HG03280 (cell line): ENCODE measurements around the gene ADSS1.

Experiments
- ATAC-seq: cut with Tn5 transposase; IDR thresholded peaks from one replicate; pipeline ENCODE4 v1.9.1; 2021; ENCODE audit warnings: mild to moderate bottlenecking, moderate library complexity; ENCODE audit not compliant: unreplicated experiment

The ADSS1 gene

DNA sequence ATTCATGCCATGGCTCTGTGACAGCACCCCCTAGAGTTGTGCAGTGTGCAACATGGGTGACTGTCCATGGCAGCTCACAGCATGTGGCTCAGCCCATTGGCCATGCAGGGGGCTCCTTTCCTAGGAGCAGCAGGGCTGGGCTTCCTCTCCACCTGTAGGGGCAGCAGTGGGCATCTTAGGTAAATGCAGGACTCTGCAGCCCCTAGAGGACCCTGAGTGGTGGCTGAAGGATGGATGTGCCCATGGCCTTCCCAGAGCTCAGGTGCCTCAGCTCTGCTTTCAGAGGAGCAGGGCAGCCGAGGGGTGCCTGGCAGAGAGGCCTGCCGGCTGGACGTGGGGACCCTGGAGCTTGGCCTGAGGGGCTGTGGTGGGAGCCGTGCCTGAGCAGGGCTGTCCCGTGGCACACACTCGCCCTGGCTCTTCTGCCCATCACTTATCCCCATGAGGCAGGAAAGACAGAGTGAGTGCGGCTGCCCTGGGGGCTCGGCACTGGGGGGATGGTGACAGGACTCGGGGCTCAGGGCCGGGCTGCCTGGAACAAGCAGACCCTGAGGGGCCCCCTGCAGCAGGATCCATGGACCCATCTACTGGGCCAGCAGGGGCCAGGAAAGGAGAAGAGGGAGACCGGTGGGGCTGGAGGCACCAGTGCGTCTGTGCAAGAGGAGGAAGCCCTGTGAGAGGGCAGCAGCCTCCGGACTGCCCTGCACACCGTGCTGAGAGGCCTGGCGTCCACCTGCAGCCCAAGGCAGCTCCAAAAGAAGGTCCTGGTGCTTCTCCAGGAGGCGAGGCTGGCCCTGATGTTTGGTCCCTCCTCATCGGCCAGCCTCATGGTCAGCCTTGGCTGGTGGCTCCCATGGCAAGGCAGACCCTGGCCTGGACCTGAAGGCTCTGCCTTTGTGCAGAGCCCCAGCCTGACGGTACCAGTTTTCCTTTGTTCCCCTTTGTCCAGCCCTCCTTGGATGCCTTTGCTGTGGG lies 7.6 kb downstream of the ADSS1 start:
- no peak for ATAC-seq

DNA sequence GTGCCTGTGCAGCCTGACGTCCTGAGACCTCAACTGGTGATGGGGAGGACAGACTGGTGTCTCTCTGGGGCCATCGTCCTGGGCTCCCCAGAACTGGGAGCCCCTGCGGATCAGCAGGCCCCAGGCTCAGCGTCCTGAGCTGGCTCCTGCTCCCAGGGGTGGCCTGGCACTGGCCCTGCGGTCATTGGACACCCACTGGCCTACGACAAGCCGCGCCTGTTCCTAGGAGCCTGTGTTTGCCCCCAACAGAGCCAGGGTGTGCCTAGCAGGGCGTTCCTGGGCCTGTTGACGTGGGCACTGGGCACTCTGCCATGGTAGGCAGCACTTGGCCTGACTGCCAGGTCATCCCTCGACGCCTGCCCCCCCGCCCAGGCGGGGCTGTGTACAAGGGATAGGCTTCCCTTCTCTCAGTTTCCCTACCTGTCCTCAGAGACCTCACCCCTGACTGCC lies 8.4 kb downstream of the ADSS1 start:
- no peak for ATAC-seq

DNA sequence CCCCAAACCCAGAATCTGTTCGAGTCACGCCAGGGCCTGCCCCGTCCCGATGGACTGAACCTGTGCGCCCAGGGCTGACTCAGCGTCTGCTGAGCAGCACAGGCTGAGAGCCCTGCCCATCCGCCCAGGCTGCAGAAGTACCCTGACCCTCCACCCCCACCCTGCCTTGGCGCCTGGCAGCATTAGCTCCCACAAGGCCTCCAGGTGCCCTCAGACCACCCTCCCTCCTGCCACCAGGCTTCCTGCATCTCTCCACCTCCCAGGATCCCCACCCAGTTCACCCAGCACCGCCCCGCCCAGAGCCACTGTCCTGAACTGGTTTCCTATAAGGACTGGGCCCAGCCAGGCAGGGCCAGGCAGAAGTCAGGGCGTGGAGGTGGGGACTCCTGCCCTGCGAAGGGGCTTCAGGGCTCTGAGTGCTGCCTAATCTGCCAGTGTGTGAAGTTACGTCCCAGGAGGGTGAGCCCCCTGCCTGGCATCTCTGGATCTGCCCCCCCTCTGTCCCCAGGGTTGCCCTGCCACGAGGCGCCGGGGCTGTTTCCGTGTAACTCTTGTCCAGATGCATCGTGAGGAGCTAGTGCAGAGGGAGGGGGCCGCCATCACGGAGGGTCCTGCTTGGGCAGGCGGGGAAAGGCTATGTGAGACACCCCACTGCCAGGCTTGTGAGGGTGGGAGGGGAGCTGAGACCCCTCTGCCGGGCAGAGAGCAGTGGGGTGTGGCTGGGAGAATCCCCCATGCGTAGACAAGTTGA lies 9.1 kb downstream of the ADSS1 start:
- no peak for ATAC-seq

DNA sequence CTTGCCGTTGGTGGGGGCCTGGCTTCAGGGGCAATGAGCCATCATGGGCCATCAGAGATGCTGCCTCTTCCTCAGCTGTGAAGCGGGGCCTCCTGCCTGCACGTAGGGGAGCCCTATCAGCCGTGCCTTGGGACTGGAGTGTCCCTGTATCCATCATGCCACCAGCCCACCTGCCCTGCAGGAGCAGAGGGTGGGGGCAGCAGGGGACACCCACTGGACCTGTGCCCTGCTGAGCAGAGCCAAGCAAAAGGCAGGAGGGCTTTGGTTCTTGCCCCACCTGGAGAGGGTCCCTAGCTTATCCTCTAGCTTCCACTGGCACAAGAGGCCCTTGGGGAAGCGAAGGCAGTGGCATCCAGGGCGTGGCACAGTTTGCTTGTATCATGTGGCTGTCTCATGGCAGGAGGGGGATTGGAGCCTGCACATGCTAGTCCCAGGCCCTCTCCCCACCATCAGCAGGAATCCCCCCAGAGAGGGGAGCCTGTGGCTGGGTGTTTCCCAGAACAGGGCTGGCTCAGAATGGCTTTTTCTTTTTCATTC lies 10.1 kb downstream of the ADSS1 start:
- no peak for ATAC-seq

DNA sequence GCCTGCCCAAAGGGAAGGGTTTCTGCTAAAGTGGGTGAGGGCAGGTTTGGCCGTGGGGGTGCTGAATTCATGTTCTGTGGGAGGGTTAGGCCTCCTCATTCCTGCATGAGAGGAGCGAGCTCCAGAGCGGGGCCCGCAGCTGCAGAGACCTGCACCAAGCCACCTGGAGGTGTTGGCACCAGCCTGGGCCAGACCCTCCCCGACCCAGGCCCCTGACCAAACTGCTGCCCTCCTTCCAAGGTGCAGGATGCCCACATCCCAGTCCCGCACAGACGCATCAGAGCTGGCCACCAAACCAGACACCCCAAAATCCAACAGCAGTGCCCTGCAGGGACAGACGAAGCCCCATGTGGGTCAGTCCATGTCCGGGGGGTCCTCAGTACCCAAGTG lies 10.6 kb downstream of the ADSS1 start:
- no peak for ATAC-seq

DNA sequence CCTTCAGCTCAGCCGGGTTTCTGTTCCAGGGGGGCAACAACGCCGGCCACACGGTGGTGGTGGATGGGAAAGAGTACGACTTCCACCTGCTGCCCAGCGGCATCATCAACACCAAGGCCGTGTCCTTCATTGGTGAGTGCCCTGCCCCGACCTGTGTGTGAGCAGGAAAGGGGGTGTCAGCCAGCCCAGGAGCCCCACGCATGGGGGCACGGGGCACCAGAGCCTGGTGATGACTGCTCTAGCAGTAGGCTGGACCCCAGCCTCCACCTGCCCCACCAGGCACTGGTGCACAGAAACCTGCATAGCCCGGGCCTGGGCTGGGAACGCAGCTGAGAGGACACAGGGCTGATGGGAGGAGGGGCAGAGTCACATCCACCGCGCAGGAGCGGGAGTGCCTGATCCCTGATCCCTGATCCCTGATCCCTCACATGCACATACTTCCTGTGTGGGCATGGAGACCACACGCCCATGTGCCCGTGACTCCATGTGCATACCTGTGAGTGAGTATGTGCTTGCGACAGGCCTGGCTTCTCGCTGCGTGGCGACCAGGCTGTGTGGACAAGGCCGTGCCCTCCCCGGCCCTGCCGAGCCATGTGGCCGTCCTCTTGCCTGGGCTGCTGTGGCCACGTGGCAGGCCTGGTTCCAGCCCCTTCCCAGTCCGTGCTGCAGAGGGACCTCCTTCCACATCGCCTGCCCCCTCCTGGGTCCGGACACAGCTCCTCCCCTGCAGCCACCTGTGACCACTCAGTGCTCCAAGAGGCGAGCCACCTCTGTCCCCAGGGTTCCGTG lies 11.2 kb downstream of the ADSS1 start:
- ATAC-seq = no peak

DNA sequence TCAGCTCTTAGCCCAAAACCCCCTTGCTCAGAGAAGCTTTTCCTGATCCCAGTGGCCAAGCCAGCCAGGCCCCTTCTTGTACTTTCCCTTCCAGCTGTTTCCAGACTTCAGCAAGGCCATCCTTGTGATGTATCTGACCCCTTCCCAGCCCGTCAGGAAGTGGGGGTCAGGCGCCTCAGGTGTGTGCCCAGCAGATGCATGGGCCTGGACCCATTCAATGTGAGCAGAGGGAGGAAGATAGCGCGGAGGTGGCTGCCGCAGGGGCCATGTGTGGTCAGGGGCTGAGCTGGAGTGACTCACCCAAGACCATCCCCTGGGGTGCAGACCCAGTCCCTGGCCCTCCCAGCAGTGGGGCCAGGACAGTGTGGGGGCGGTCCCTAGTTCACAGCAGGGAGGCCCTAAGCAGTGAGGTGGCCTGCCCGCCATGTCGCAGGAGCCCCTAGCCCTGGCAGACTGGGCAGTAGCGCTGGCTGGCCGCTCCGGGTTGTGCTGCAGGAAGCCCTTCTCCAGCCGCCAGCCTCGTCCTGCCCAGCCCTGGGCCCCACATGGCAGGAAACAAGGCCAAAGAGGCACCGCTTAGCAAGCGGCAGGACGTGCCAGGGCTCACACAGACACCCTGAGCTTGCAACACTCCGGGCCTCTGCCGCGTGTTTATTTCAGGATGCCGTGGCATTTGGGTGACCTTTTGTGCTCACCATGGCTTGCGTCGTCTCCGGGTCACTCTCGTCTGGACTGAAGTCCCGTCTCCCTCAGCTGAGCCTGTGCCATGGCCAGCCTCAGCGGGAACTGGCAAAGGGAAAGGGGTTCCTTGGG lies 12.0 kb downstream of the ADSS1 start:
- no peak for ATAC-seq

DNA sequence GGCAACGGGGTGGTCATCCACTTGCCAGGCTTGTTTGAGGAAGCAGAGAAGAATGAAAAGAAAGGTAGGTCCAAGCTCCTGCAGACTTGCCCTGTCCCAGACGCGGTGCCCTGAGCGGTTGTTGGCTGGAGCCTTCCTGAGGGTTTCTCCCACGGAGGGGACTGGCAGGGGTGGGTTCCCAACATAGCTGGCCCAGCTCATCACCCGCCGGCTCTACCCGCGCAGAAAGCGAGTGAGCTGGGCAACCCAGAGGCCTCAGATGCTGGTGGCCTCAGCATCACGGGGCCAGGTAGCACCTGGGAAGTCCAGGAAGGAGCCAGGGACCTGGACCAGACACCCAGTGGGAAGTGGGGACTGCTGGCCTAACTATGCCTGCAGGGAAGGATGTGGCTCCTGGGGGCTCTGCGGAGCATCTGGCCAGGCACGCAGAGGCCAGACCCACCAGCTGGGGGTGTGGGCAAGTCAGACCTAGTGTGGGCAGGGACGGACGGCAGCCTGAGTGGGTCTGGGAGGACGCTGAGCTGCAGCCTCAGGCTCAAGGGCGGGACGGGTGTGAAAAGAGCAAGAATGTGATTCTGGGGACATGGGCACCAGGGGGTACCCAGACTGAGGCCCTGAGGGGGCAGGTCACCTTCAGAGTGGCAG lies 14.5 kb downstream of the ADSS1 start:
- no peak for ATAC-seq

DNA sequence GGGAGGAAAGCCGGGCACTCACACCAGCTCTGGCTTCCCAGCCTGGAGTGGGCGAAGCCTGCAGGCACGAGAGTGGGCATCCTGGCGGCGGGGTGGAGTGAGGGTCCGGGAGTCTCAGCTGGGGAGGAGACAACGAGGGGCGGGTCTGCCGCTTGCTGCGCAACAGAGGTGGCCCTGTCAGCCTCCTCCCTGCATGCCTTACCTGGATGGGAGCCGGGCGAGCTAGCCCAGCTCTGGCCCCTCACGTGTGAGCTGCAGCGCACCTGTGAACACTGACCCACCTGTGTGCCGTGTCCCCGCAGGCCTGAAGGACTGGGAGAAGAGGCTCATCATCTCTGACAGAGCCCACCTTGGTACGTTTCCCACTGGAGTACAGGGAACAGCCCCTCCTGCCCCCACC lies 15.0 kb downstream of the ADSS1 start:
- ATAC-seq = no peak

DNA sequence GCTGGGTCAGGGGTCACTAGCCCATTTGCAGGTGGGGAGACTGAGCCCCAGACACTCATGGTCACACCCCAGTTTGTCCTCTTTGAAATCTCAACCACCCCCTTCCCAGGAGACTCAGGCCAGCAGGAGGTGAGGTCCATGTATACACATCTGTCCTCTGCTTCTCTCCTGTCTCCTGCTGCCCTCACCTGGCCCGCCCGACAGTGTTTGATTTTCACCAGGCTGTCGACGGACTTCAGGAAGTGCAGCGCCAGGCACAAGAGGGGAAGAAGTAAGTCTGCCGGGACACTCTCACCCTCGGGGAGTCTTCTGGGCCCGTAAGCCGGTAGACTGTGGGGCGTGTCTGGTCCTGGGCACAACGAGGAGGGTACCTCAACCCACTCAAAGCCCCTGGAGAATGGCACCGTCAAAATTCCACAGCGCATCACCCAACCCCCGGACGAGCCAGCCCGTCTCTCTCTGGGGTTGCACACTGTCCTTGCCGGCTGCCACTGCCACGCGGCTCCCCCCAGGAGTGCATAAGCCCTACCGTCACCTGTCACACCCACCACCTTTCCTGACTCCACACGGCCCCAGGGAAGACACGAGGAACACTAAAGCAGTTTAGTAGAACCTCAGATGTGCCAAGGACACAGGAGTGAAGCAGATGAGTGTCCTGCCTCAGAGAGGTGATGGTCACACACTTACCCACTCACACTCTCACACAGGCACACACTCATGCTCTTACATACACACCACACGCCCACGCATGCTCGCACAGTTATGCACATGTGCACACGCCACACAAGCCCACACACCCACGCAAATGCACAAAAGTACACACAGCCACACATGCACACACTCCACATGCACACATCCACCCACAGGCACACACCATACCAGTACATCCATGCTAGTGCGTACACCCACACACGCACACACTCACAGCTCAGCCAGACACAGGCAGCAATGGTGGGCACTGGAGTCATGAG lies 15.8 kb downstream of the ADSS1 start:
- ATAC-seq = no peak

DNA sequence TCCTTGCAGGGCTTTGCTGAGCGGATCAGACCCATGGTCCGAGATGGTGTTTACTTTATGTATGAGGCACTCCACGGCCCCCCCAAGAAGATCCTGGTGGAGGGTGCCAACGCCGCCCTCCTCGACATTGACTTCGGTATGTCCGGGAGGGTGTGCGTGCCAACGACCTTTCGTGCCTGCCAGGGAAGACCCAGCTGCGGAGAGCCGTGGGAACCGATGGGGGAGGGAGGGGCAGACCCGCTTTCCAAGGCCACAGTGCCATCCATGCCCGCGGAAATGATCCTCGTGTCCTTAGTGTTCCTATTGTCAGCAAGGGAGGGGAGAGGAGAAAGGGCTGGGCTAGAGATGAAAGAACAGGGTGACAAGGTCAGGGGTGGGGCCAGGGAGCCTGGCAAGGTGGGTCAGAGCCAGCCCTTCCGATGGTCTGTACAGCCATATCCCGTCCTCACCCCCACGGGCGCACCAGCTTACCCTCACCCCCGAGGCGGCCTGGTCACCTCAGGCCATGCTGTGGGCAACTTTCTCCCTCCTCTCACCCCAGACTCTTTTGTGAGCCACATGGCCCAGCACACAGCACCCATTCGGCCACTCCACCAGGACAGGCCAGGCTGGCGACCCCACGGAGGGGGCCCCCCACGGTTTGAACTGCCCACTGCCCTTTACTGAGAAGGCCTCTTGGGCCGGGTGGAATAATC lies 17.2 kb downstream of the ADSS1 start:
- ATAC-seq = no peak

DNA sequence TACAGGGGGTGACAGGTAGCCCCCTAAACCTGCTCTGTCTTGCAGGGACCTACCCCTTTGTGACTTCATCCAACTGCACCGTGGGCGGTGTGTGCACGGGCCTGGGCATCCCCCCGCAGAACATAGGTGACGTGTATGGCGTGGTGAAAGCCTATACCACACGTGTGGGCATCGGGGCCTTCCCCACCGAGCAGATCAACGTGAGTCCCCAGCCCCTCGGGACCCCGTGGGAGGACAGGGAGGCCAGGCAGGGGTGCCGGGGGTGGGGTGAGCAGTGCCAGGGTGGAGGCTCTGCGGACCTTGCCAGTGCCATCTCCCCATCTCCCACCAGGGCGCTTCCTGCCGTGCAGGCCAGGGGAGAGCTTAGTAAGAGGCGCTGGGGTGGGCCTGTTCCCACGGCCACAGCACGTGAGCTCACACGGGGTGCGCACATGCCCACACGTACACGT lies 17.8 kb downstream of the ADSS1 start:
- no peak for ATAC-seq

DNA sequence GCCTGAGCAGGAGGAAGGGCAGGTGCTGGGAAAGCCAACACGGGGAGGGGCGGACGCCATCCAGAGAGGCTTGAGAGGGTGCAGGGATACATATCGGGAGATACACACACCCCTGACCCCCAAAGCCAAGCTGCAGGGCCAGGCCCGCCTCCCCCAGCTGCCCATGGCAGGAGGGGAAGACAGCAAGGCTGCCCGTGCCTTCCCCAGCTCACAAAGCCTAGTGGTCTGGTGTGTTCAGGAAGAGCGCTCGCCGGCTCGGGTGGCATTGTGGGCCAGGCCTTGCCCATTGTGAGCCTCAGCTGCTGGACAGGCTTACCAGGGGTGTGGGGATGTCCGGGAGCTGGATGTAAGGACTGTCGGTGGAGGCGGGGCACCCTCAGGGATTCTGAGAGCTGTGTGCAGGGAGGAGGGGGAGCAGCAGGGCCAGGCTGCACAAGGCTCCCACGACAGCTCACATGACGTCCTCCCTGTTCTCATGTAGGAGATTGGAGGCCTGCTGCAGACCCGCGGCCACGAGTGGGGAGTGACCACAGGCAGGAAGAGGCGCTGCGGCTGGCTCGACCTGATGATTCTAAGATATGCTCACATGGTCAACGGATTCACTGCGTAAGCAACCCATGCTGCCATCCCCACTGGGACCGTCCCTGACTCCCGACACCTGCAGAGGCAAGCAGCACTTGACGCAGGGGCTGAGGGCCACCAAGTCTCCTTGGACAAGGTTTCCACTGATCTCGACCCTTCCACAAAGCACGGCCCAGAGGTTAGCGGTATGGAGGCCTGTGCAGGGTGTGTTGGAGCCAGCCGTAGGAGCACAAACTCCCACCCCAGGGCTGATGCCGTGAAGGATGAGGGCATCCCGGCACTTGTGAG lies 18.8 kb downstream of the ADSS1 start:
- no peak for ATAC-seq

DNA sequence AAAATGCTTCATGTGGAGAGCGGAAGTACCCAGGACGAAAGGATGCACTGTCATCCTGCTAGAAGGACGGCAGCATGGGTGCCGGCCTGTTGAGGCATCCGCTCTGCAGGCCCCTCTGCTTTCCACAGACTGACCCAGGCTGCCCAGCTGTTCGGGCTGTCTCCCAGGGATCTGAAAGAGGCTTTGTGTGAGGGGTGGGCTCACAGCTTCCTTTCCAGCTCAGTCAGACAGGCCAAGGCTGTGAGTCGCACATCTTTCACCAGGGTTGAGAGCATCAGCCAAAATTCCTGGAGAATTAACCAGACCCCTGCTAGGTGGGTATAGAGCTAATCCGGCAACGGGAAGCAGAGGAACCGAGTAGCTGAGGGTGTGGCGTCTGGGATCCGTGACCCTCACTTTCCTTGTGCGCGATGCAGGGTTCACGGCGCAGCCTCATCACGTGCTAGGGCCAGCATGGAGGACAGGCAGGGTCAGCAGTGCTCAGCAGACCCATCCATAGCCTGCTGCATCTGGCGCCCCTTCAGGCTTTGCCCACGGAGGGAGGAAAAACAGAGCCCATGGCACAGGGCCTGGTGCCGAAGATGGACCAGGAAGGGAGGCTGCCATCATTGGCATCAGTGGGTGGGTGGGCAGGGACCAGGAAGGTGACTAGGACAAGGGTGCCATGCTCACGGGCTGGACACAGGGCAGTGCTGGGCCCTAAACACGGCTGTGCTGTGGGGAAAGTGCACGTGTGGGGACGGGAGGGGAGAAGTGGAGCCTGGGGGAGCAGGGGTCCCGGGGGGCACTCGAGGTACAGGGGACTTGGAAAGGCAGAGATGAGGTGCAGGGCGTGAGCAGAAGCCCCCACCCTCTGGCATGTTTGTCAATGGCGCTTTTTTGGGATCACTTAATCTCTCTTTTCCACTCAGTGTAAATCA lies 19.7 kb downstream of the ADSS1 start:
- no peak for ATAC-seq

DNA sequence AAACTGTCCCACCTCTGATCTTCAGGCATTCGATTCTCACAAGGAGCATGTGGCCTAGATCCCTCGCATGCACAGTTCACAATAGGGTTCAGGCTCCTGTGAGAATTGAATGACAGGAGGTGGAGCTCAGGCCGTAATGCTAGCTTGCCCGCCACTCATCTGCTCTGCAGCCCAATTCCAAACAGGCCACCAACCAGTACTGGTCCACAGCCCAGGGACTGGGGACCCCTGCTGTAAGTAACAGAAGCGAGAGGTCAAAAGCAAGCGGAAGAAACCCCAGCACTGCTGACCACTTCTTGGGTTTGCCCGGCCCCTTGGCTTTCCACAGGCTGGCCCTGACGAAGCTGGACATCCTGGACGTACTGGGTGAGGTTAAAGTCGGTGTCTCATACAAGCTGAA lies 20.5 kb downstream of the ADSS1 start:
- no peak for ATAC-seq

DNA sequence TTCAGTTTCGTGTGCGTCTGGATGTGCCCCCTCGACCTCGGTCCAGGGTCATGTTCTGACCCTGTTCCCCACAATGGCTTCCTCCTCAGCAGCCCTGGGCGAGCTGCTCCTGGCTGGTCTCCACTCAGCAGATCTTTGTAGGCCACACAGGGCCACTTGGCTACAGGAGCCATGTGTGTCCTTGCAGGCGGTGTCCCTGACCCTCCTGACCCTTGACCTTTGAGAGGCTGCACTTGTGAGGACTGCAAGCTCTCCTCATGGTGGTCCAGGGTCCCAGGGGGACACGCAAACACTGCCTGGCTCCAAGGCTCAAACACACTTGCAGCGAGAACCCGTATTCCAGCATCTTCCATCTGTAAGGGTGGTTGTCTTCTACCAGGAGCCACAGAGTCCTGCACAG lies 21.4 kb downstream of the ADSS1 start:
- ATAC-seq = no peak
